Activated CD8-positive, alpha-beta memory T cell treated with anti-CD3 and anti-CD28 coated beads for 36 hours (primary cell): ENCODE results near the gene AOPEP. TPM values are rescaled to one million over a fixed set of nuclear protein-coding genes. Genes with fewer than 3 reads are reported as not detected.

Experiments used
- CTCF ChIA-PET: fragments of 350-600 bp; sonication (Branson Sonifier 250); formaldehyde crosslinking; loops from one replicate; lab custom pipeline; 2021; ENCODE audit warnings: antibody characterized with exemption; lab: Charles Lee
- POLR2A ChIA-PET: fragments of 350-600 bp; sonication (Branson Sonifier 250); formaldehyde crosslinking; loops from one replicate; lab custom pipeline; 2021; ENCODE audit warnings: antibody characterized with exemption; lab: Charles Lee
- total RNA-seq, 2 experiments: library from RNA; stranded (reverse); gene quantifications; one replicate each; pipeline ENCODE4 v1.2.3, GENCODE V29; 2021

AOPEP gene
- total RNA-seq, 2 experiments from 2014 or later, result 7.4 to 7.8 TPM

DNA sequence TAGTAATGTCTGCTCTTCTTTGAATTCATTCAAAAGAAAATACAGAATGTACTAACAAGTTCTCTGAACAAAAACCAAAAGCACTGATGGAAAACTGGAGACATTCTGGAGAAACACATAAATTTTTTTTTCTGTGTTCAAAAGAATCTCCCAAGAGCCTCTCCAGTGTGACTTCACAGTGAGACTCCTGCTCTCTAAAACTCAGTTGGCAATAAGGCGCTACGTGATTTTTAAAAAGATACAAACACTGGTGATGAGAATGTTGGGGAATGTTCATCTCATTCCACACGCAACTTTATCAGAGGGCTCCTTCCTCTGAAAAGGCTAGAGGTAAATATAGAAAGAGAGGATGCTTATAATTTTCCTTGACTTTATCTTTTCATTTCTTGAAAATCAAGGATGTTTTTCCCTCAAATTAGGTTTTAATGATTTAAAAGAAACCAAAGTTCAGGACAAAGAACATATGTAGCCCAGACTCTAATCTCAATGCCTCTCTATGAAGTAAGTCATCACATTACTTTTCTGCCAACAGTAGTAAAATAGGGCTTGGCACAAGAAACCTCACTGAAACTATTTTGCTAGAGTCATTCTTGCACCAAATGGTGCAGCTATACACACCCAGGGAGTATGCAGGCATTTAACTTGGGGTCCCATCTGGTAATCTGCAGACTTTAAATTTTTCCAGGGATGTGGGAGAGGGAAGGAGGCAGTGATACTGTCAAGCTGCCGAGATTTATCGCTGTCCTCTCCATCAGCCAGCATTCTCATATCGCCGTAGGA lies 12.9 kb upstream of the AOPEP start:
- ChIA-PET POLR2A (no interaction called here), CTCF (no interaction called here)

DNA sequence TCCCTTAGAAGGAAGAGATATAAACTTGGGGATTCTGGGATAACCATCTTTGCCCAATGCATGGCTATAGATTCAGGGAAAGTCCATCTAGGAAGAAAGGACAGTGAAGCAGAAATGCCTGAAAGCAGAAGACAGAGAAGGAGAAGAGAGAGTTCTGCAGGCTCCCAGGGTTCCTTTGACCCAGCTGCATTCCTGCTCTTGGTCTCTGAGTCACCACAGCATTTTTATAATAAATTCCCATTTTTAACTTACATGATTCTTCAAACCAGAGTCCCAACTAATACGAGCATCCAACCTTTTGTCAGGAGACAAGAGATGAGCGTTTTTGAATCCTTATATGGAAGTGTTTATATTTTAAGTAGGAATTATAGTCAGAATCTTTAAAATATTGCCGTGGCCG lies 12.0 kb upstream of the AOPEP start:
- ChIA-PET CTCF (no interaction called here), POLR2A (no interaction called here)

DNA sequence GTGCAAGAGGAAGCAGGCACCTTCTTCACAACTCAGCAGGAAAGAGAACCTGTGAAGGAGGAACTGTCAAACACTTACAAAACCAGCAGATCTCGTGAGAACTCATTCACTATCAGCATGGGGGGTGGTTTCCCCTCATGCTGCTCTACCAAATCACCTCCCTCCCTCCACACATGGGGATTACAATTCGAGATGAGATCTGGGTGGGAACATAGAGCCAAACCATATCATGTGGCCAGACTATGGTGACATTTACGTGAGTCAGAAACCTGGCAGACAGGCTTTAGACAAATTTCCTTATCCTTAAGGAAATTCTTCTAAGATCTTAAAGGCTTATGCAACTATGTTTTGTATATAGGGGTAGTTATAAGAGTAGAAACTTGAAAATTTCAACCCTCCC lies 8.7 kb upstream of the AOPEP start:
- POLR2A ChIA-PET, result no interaction called here
- CTCF ChIA-PET, result no interaction called here

DNA sequence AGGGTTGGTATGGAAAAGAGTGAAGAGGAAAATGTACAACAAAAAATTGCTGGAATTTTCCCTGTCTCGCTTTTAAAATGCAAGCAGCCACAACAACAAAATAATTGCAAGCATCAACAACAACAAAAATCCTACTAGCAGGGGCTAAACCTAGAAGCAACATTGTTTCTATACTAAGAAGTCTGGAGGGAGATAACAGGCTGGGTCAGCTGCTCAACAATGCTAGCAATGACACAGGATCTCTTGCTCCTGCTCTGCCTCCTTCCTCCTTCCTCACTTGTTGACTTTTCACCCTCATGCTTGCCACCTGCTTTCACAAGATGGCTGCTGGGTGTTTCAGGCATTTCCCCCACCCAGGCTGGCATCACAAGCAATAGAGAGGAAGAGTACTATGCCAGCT lies 7.6 kb upstream of the AOPEP start:
- ChIA-PET CTCF (interaction anchor here (1.1 kb wide), 1 partner anchor 13 kb away, joined by 3 read pairs; no protein-coding TSS in a partner anchor), POLR2A (no interaction called here)

DNA sequence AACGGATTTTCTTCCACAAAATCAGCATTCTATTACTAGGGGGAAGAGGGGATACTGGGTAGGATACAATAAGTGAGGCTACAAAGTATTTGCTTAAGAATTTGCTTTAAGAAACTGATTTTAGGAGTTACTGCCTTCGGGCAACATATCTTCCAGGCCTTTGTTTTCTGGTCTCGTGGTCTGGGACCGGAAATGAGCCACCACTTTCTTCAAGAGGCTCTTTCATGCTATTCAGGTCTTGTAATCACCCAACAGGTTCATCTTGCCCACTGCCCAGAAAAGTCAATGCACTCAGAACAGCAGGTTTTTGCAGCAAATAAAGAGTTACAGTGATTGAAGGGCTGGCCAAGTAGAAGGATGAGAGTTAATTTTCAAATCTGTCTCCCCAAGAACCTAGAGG lies 6.6 kb upstream of the AOPEP start:
- CTCF ChIA-PET, result interaction anchor here (1.1 kb wide), 1 partner anchor 14 kb away, joined by 3 read pairs; no protein-coding TSS in a partner anchor
- POLR2A ChIA-PET, result no interaction called here

DNA sequence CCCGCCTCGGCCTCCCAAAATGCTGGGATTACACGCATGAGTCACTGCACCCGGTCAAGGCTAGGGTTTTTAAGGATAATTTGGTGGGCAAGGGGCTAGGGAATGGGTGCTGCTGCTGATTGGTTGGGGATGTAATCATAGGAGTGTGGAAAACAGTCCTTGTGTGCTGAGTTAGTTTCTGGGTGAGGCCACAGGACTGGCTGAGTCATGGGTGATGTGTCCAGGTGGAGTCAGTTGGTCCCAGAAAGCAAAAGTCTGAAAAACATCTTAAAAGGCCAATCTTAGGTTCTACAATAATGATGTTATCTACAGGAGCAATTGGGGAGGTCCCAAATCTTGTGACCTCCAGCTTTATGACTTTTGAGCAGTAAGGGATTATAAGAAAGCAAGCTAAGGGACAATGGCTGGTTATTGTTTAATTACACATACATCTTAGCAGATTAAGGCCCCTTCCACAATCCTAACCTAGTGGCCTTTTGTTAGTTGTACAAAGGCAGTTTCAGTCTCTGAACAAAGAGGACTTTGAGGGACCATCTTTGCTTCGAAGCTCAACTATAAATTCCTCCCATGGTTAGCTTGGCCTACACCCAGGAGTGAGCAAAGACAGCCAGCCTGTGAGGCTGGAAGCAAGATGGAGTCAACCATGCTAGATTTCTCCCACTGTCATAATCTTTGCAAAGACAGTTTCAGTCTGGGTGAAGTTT lies 5.5 kb upstream of the AOPEP start:
- CTCF ChIA-PET, result no interaction called here
- POLR2A ChIA-PET, result no interaction called here

DNA sequence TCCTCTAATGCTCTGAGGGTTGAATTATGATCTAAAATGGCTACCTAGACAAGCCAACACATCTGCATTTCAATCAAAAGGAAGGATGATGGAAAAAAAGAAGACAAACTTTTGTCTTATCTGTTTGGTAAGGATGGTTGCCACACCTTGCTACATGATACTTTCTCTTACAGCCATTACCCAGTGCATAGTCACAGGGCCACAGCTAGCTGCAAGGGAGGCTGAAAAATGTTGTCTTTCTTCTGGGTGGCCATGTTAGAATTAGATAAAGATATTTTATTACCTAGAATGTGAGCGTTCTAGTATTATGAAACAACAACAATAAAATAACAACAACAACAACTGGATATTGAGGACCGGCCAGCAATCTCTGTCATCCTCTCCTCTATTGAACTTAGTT lies 4.7 kb upstream of the AOPEP start:
- ChIA-PET CTCF (no interaction called here), POLR2A (no interaction called here)

DNA sequence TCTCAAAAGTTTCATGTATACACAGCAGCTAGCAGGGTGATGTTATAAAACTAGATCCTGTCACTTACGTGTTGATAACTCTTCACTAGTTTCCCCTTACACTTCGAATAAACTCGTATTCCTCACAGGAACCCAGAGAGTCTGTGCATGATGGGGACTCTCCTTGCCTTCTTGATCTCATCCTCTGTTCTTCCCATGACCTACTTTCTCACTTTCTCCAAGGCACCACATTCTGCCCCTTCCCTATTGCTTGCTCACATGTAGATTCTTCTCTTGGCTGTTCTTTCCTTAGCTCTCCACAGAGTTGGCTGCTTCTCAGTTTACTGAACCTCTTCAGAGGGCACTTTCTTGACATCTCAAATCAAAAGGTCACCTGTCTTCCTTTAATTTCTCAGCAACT lies 1.2 kb upstream of the AOPEP start:
- ChIA-PET POLR2A (interaction anchor here (1.0 to 1.1 kb wide), 2 partner anchors 22 to 44 kb away, joined by 3 to 7 read pairs; no protein-coding TSS in a partner anchor), CTCF (interaction anchor here (0.6 to 0.9 kb wide), 3 partner anchors 71 to 579 kb away, joined by 3 to 4 read pairs (median 3); no protein-coding TSS in a partner anchor)

DNA sequence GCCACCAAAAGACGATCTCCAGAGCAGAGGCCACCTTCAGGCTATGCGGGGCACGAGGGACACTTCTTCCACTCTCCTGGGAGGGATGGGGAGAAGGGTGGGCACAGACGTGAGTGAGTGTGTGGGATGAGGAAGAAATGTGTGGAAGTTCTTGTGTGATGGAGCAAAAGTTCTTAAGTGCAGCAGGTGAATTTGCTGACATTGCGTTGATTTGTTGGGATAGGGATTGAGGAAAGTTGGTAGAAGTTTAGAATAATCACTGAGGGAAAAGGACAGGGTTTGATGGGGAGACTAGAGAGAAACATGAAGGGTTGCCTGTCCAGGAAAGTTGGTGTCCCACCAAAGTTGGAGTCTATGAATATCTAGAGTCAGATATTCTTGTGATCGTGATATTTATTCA lies 2.2 kb downstream of the AOPEP start:
- POLR2A ChIA-PET, result no interaction called here
- CTCF ChIA-PET, result no interaction called here

DNA sequence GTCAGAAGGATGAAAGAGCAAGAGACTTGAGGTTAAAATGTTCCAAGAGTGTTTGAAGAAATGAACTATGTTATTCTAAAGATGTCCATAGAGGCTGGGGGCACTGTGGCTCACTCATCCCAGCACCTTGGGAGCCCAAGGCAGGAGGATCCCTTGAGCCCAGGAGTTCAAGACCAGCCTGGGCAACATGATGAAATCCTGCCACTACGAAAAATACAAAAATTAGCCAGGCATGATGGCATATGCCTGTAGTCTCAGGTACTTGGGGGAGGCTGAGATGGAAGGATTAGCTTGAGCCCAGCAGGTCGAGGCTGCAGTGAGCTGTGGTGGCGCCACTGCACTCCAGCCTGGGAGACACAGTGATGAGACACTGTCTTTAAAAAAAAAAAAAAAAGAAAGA lies 2.7 kb downstream of the AOPEP start:
- CTCF ChIA-PET, result no interaction called here
- POLR2A ChIA-PET, result no interaction called here

DNA sequence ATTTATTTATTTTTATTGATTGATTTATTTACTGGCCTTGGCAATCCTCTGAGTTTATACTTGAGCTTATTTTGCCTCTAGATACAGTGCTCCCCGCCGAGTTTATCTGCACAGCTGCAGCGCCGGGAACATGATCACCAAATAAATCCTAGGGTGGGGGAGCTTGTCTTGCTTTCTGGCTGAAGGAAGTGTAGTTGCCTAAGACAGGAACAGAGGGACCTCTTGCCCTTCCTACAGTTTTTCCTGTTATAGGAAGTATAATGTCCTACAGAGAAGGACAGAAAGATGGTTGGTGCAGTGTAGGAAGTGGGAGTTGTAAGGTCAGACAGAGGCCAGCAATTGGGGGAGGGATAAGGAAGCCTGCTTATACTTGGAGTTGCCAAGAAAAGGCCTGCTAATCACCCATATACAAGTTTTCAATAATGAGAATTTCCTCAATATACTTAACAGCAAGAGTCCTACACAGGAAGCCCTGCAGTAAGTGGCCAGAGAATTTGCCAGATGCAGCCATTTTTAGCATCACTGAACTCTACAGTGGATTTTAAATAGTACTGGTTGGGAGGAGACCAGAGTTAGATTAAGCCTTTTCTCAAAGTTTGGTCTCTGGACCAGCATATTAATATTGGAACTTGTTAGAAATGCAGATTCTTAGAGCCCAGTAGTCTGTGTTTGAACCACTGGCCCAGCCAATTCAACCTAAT lies 7.7 kb downstream of the AOPEP start:
- CTCF ChIA-PET, result no interaction called here
- POLR2A ChIA-PET, result no interaction called here

DNA sequence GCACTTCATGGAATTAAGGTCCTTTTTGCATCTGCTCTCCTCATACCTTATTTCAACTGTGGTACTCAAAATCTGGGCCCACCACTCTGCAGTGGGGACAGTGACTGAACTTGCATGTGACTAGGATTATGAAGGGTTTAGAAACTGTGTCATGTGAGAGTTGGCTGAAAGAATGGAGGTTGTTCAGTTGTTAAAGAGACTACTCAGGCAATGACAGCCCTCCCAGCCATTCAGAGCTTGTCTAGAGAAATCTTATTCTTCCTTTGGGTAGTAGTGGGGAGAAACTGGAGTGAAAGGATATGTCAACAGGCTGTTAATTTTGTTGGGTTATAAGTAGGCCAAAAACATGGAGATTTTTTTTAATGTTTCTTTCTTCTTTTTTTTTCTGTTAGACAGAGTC lies 10.3 kb downstream of the AOPEP start:
- ChIA-PET CTCF (no interaction called here), POLR2A (interaction anchor here (0.6 kb wide), 1 partner anchor 975 kb away, joined by 4 read pairs; no protein-coding TSS in a partner anchor)

DNA sequence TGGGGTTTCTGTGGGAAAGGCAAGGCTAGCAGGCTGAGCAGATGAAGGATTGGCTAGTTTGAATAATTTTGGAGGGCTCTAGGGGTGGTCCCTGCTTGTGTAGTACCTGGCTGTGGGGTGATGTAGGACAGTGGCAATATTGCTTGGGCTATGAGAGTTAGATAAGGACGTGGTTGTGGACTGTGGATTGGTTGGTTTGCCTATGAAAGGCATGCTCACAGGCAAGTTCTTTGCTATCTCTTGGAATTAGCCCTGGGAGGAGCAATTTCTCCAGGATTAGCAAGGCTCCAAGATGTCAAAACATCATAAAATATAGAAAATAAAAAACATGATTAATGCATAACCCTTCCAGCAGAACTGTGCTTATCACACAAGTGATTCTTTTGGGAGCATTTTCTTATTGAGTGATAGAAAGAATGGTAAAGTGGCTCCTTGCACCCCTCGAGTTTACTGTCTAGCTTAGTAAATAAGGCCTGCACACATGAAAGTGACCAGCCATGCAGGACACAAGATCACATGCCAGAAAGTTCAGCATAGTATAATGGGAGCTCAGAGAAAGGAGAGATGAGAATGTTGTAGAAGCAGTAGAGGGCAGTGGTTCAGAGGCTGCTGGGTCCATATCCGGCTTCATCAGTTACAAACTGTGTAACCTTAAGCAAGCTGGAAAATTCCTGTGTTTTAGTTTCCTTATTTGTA lies 13.8 kb downstream of the AOPEP start:
- CTCF ChIA-PET, result no interaction called here
- POLR2A ChIA-PET, result no interaction called here

DNA sequence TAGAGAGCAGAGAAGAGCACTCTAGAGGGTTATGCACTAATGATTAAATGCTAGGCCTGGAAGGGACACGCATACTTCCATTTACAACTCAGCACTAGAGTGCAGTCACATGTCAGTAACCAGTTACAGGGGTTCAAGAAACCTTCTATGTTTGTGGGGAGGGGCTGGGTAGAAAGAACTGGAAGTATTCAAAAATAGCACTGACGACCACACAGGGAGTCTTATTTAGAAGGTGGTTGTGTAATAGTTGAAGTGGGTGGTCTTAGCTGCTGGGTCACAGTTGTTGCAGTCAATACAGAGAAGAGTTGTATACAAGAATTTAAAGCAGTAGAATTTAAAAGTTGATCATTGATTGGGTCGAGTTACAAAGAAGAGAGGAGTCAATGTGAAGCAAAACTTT lies 15.4 kb downstream of the AOPEP start:
- ChIA-PET CTCF (no interaction called here), POLR2A (no interaction called here)

DNA sequence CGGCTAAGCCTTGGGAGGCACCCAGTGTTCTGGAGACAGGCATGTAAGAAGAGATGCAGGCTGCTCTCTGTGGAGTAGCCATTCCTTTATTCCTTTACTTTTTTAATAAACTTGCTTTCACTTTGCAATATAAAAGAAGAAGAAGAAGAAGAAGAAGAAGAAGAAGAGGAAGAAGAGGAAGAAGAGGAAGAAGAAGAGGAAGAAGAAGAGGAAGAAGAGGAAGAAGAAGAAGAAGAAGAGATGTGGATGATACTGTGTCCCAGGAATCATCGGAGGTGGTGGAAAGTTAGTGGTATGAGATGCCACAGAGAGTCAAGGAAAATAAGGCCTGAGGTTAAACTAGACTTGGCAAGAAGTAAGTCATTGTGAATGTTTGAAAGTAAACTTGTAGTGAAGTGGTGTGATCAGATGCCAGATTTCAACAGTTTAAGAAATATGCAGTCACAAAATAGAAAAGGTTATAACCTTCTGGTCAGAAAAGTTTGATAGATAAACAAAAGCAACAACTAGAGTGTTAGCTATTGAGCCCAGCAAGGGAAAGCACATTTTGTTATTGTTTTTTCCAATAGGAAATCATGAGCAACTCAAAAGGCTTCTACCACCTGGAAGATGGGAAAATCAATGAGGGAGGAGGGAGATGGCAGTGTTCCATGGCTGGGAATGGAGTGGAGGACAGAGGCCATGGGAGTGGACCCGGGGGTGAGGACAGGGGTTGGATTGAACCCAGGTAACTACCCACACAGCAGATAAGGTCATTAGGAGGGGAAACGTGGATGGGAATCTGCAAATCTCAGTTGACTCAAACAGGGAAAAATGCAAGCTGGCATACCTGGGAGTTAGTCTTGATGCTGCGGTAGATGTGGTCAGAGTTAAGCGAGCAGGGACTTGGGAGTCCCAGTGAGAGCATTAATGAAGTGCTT lies 16.8 kb downstream of the AOPEP start:
- ChIA-PET POLR2A (no interaction called here), CTCF (no interaction called here)

DNA sequence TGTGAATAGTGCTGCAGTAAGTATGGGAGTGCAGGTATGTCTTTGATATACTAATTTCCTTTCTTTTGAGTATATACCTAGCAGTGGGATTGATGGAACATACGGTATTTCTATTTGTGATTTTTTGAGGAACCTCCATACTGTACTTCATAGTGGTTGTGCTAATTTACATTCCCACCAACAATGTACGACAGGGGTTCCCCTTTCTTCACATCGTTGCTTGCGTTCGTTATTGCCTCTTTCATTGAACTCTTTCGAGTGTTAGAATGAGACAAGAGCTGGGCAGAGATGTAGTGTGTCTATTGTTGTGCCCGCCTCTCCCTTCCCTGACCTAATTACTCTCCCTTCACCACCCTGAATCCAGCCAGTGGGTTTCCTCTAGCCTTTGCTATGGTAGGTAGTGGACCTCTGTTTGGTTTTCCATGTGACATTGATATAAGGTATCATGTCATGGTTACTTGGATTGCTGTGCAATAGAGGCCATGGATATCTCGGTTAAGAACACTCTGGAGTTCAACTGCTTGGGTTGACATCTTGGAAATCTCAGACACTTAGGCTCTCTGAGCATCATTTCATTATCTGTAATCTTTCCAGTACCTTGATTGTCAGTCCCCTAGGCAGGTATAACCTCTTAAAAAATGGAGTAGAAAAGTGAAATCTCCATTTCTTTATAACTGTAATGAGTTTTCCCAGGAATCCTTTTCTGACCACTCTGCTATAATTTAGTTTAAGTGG lies 19.5 kb downstream of the AOPEP start:
- ChIA-PET CTCF (no interaction called here), POLR2A (no interaction called here)

DNA sequence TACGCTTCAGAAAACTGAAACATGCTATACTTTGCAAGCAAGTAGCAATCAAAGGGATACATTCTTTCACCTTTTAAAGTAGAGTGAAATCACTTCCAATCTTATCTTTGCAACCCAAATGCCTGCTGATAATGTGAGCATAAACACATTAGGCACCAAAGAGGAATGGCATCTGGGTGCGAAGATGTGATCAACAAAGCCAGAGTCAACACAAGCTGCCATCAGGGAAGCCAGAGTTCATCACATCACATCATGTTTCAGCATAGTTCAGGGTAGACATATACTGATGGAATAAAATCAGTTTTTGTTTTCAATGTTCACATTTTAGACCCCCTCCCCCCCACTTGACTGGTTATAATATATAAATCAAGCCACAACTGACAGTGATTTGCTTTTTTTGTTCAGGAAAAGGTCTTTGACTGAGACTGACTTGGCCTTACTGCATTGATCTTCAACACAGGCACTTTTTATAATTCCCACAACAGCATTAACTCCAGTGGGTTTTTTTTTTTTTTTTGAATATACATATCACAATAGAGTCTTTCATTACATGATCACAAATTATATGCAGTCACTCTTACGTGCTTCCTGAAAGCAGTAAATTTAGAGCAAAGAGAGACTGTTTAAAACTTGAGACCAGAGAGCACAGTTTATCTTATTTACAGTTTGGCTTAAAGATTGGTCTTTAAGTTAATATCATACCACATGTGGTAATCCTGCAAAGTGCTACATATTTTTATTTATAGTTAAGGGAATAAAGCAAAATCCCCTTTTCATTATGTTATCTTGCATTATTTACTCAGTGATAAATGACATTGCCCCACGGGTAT lies 20.3 kb downstream of the AOPEP start:
- CTCF ChIA-PET, result no interaction called here
- POLR2A ChIA-PET, result interaction anchor here (0.9 kb wide), 1 partner anchor 21 kb away, joined by 7 read pairs; no protein-coding TSS in a partner anchor
